Stimulated activated CD4-positive, alpha-beta T cell treated with anti-CD3 and anti-CD28 coated beads, Interleukin-1b, Interleukin-23, amount 100 ng/mL, for 24 hours (primary cell): ENCODE measurements around the gene CALN1.
"Not testable (repeated sequence)": the region's sequence is repeated elsewhere in the genome, so short reads cannot be mapped to it uniquely, and the experiment has no call there.

Experiments used
- DNase-seq, 4 experiments: peaks; one replicate each; pipeline ENCODE4 v3.0.0-alpha.2; 2020; ENCODE audit warnings: low read depth in 4 of 4, low spot score in 1 of 4

The CALN1 gene

DNA sequence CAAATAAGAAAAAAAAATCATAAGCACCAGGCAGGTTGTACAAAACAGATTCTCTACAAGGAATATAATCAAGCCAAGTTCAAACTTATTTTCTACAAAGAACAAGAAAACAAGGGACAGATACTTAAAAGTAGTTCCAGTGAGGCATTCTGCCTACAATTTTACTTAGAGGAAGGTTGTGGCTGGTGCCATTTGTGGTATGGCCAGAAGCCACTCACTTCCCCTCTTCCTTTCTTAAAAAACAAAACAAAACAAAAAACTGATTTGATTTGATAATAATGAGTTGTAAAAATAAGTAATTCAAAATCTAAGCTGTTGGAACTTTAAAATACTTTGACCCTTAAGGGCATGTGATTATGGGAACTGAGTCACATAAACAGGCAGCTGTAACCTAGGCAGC, 420.6 kb downstream of the CALN1 start:
- DNase-seq: no peak

DNA sequence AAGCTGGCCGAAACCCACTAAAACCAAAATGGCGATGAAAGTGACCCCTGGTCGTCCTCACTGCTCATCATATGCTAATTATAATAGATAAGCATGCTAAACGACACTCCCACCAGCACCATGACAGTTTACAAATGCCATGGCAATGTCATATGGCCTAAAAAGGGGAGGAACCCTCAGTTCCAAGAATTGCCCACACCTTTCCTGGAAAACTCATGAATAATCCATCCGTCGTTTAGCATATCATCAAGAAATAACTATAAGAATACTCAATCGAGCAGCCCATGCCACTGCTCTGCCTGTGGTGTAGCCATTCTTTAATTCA, 422.0 kb downstream of the CALN1 start:
- no peak for DNase-seq

DNA sequence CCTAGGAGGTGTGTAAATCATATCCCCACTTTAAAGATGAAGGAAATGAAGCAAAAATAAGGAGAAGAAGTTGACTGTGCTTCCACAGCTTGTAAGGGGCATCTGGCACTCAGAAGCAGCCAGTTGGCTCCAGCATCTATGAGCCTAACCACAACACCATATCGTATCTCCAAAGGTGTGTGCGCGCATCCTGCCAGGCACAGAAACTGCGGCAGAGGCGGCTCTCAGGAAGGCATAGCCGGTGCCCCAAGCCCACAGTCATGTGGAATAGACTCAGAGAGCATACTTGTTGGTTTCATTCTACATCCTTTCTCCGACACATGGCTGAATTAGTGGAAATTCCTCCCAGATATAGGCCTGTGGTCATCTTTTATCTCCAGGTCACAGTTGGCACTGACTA, 423.9 kb downstream of the CALN1 start:
- DNase-seq: no peak

DNA sequence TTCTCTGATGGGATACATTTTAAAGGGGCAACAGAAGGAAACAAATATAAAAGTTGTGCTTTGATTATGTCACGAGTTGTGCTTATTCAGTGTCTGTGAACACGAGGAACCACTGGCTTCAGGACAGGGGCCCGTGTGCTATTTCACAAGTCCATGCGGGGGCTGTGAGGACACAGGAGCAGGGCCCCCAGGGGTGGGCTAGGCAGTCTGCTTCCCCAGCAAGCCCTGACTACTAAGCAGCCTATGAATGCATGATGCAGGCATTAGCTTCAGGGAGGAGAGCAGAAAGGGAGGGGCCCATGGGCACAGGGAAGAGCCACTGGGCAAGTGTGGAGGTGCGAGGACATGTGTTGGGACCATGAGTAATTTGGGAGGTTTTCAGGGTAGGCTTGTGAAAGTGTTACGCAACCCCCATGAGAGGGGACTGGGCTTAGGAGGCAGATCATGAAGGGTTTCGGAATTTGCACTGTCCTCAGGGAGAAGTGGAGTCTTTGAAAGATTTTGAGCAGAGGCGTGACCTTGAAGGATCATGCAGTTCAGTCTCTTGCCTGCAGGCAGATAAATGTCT, 424.9 kb downstream of the CALN1 start:
- no peak for DNase-seq

DNA sequence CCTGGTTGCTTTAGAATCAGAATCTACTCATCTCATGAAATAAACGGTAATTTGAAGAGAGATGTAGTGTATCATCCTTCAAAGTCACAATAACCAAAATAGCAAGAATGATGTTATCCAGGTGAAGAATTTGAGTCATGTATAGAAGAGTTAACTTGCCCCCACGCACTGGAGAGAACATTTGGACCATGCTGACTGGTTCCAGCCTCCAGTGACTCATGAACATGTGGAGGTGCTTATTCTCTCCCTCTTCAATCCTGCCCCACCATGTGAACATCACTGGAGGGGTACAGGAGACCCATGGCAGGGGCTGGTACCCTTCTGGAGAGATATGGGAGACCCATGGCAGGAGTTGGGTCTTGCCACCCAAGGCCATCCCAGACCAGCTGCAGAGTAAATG, 427.8 kb downstream of the CALN1 start:
- no peak for DNase-seq

DNA sequence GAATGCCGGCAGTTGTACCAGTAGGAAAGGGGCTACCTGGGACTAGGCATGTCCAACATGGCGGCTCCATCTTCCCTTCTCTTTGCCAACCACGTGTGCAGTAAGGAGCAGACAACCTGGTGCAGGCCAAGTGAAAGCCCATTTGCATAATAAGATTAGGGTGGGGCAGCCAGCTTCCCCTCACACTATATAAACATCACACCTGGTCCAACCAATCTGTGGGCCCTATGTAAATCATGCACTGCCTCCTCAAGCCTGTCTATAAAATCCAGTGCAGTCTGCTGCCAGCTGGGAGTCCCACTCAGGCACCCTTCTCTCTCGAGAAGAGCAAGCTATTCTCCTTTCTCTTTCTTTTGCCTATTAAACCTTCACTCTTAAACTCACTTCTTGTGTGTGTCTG, 429.3 kb downstream of the CALN1 start:
- no peak for DNase-seq

DNA sequence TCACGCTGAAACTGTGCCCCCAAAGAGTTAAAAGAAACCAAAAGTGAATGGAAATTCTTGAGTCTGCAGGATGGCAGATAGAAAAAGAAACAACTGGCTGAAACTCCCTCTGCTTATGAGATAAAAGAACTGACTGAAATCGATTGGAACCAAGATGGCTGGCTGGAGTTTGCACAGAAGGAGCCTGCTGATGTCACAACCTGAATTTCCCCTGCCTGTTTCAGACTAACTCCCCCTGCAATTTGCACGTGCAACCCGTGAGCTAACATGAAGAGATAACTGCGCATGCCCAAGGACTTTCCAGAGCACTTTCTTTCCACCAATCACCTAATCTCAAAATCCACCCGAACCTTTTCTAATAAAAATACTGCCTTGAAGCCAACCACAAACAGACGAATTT, 435.5 kb downstream of the CALN1 start:
- DNase-seq: no peak

DNA sequence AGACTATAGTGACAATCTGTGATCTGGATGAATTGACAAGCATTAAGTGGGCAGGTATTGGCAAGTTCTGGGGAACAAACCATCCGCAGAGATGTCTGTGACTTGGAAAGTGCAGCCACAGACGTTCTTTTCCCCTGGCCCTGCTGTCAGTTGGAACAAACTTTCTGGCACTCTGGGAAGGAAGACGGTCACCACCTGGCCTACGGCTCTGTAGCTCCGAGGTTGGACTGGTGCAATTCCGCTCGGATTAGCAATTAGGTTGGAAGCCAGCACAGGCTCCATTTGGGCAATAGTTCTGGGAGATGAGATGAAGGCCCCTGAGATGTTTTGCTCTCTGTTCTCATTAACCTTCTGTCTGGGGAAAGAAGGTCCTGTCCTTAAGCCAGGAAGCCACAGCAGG, 437.5 kb downstream of the CALN1 start:
- DNase-seq: no peak

DNA sequence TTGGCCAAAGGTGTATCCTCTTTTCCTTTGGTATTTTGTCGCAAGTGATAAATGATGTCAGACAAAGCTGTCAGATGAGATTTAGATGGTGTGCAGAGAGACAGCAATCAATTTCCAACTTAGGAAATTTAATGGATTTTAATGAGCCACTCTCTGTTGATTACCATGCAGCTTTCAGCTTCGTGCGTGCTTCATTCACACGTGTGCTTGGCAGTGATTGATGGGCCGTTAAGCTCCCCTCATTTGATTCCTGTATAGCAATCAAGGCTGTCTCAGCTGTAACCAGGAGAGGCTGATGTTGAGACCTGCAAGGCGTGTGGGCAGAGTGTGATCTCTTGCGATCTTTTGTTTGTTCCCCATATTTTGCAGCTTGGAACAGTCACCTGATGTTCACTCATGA, 439.6 kb downstream of the CALN1 start:
- DNase-seq: no peak

DNA sequence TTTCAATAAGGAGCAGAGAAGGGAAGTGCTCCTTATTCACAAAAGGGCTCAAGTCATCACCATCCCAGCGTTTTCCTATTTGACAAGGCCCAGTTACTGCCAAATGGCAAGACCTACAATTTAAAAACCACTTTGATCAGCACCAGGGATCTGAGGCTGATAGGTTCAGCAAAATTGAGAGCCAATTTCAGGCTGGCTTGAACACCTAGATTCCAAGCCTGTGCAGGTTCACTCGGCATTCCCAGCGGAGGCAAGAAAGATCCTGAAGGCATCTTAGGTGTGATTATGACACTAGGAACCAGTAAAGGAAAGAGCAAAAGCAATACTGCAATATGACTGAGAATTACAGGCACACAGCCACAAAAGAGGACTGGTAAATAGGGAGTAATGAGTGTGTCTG, 441.4 kb downstream of the CALN1 start:
- DNase-seq: no peak

DNA sequence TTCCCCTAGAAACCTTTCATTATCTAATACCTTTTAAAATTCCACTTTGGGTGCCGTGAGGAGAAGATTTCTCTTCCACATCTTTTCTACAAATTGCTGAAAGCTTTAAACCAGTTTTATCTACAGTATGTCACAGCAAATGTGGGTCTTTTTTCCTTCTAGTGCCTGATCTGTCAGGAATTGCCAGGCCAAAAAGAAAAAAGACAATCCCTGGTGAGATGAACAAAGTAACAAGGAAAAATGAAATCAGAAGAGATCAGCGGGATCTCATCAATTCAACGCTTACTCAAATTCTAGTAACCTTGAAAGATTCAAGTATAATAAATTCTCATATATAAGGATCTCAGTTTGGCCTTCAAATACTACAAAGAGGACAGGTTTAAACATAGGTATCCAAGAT, 449.5 kb downstream of the CALN1 start:
- DNase-seq: no peak

DNA sequence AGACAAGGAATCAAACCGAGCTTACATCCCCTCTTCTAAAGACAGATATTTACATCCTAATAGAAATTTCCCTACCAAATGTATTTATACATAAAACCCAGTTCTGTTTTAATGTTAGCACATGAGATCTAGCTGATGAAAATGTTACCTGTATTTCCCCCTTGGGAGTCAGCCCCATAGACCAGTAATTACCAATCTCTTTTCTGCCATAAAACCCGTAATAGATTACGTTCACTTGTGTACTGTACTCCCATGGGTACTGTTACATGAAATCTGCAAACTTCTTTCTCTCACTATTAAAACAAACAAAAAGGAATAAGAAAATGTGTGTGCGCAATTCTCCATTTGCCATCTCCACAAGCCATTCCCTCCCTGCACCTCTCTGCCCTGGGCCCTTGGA, 450.9 kb downstream of the CALN1 start:
- no peak for DNase-seq

DNA sequence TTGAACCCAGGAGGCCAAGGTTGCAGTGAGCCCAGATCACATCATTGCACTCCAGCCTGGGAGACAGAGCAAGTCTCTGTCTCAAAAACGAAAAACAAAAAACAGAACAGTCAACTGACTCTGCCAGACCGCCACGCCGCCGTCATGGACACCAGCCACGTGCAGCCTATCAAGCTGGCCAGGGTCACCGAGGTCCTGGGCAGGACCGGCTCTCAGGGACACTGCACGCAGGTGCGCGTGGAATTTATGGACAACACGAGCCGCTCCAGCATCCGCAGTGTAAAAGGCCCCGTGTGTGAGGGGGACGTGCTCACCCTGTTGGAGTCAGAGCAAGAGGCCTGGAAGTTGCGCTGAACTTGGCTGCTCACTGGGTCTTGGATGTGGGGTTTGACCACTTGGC, 470.0 kb downstream of the CALN1 start:
- DNase-seq: no peak

DNA sequence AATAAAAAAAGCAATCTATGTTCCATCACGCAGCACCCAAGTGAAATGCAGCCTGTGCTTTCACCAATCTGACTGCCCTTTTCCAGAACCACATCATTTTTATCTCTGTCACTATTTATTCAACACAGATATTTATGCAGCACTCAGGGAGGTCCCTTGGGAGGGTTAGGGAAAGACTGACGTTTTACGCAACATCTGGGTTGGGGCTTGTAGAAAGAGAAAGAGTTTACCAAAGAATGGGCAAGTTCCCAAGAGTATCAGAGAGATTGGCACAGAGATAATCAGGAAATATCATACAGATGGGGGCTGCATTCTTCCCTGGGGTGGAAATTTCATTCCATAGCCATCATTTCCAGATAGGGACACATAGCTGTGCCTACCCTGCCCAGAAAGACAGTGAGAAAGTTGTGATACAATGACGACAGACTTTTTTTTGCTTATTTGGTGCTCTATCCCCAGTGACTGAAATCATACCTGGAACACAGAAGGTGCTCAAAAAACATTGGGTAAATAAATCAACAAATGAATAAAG, 474.2 kb downstream of the CALN1 start:
- no peak for DNase-seq

DNA sequence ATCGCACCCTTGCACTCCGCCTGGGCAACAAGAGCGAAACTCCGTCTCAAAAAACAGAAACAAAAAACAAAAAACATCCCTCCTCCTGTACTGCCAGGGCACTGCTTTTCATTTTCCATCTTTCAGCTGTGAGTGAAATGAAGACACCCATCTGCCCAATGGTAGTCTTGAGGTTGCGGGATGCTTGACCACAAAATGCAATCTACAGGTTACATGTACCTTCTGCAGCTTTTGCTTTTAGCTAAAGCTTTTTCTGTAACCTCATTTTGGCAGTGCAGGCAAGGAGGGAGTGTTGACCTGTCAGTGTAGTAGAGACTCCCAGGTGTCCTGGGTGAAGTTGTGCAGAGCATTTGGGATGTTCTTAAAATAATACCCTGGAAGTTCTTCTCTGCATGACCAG, 476.5 kb downstream of the CALN1 start:
- DNase-seq: no peak

DNA sequence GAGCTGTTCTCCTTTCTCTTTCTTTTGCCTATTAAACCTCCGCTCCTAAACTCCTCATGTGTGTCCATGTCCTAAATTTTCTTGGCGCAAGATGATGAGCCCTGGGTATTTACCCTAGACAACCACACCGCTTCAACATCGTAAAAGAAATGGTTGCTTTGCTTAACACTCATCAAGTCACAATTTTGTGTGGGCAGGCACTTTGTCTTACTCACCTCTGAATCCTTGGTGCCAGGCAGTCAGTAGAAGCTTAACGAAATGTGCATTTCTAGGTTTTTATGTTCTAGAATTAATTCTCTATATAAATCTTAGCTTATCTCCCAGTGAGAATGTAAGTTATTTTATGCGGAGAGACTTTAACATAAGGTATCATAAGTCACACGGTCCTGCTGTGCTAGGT, 478.7 kb downstream of the CALN1 start:
- DNase-seq: no peak

DNA sequence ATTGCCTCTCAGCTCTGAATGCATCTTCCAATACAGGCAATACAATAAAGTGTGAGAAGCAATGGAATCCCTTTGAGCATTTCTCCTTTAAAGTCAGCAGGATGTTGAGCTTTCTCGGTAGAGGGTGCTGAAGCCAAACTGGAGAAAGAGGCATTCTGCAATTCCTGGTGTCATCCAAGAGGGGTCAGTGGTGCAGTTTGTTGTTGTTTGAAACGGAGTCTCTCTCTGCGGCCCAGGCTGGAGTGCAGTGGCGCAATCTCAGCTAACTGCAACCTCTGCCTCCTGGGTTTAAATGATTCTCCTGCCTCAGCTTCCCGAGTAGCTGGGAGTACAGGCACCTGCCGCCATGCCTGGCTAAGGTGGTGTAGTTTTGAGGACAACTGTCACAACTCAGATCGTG, 486.5 kb downstream of the CALN1 start:
- DNase-seq: no peak

DNA sequence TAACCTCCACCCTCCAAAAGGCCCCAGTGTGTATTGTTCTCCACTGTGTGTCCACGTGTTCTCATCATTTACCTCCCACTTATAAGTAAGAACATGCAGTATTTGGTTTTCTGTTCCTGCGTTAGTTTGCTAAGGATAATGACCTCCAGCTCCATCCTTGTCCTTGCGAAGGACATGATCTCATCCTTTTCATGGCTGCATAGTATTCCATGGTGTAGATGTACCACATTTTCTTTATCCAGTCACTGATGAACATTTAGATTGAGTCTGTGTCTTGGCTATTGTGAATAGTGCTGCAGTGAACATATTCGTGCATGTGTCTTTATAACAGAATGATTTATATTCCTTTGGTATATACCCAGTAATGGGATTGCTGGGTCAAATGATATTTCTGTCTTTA, 497.9 kb downstream of the CALN1 start:
- DNase-seq: not testable (repeated sequence)

DNA sequence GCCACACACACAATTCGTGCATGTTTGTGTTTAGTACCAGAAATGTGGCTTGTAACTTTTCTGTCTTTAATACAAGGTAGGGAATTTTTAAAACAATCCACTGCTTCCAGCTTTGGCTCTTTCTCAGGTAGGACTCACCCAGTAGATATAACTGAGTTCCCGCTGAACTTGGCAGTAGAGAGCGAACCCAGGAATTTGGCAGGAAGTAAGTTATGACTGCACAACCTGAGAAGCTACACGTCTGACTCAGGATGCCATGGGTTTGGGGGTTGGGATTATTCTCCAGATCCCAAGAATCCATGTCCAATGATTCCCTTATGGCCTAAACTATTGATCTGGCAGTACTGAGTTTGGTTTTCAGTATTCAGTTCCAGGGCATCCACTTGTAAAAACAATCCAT, 499.7 kb downstream of the CALN1 start:
- DNase-seq: no peak

DNA sequence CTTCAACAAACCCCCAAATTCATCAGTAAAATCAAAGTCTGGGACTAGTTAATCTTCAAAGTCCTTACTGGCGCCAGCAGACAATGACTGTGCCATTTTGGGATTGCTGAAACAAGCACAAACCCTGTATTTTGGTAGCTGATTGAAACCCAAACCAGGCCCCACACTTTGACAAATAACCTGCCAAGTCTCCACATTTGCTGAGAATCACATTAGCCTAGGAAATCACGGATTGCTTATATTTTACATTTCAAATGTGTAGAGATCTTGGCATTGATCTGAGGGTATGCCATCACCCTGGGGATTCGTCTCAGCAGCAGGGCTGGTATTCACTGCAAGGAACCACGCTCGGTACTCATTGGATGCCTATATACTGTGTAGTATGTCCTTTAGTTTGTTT, 501.1 kb downstream of the CALN1 start:
- DNase-seq: no peak

DNA sequence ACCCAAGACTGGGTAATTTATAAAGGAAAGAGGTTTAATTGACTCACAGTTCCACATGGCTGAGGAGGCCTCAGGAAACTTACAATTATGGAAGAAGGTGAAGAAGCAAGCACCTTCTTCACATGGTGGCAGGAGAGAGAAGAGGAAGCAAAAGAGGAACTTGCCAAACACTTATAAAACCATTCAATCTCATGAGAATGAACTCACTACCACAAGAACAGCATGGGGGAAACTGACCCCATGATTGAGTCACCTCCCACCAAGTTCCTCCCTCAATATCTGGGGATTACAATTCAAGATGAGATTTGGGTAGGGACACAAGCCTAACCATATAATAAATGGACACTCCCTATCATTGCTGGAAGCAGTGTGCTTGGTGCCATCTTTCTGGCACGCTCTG, 506.3 kb downstream of the CALN1 start:
- no peak for DNase-seq

DNA sequence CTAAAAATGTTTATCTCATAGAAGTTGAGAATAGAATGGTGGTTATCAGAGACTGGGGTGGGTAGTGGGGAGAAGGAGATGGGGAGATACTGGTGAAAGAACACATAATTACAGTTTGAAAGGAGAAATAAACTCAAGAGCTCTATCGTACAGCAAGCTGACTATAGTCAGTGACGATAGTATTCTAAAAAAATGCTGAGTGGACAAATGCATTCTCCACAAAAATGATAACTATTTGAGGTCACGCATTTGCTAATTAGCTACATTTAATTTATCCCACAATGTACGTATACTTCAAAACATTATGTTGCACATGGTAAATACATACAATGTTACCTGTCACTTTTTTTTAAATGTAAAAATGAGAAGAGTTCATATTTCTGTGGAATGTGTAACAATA, 507.7 kb downstream of the CALN1 start:
- no peak for DNase-seq

DNA sequence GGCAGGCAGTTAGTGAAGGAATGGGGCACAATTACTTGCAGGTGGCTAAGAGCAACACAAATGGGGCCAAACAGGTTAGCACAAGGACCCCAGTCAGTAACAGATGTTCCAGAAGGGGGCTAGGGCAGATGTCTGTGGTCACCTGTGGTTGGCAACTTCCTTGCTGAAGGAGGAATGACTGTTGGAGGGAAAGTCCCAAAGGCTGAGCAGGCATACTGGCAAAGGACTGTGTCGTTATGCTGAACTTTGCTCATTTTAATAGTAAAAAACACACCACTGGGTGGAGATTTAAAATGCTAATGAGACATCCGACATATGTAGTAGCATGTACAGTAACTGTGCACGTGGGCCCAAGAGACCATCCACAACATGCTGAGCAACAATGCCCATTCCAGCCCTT, 511.6 kb downstream of the CALN1 start:
- no peak for DNase-seq

DNA sequence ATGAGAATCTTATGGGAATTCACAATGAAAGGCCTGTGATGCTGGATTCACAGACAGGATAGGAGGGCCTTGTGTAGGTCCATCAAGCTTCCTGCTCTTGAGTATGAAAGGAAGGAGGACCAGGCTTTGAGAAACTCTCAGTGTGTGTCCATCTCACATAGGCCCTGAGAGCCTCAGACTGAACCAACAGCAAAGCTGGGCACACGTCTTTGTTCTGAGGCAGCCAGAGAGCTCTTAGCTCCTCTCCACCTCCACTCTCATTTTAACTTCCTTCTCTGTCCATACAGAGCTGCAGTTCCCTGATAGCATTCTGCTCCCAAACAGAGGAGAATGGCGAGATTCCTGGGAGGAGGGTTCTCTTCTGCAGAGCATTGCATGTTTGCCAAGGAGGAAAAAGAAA, 515.6 kb downstream of the CALN1 start:
- DNase-seq: no peak
